SIG-M5 treated with dmso at 0.1 percent for 504 hours (cell line): ENCODE measurements around the gene PDE9A.

ENCODE experiments used
- DNase-seq: peaks from one replicate; lab custom pipeline; 2025; ENCODE audit not compliant: unreplicated experiment; lab: John Stamatoyannopoulos, UW

The PDE9A gene

DNA sequence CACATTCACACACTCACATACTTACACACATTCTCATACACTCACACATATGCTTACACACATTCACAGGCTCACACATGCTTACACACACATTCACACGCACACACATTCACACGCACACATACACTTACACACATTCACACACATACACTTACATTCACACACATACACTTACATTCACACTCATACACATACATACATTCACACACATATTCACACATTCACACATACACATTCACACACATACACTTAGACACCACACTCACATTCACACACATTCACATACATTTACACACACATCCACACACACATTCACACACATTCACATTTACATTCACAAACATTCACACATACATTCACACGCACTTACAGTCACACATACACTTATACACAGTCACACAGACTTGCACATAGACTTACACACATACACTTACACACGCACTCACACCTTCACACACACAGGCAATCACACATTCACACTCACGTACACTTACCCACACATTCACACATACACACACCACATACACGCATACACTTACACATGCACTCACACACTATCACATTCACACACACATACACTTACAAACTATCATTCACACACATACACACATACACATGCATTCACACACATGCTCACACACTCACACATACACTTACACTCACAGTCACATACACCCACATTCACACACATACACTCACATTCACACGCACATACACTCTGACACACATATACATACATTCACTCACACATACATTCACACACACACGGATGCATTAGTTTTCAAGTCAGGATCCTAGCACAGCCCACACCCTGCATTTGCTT, 16.8 kb downstream of the PDE9A start:
- no peak for DNase-seq

DNA sequence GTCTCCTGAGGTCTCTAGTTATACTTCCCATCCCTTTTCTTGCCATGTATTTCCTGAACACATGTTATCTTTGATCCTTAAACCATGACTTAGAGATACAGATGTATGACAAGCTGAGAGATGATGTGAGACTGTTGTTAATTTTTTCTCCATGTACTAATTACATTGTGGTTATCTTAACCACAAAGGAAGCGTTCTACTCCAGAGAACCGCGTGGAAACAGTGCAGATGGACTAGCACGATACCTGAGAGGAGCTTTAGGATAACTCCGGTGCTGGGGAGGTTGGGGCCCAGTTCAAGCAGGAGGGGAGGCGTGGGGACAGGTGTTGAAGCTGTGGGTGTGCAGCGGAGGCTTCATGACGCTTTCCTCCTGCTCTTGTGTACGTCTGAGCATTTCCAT, 17.5 kb downstream of the PDE9A start:
- DNase-seq, result no peak

DNA sequence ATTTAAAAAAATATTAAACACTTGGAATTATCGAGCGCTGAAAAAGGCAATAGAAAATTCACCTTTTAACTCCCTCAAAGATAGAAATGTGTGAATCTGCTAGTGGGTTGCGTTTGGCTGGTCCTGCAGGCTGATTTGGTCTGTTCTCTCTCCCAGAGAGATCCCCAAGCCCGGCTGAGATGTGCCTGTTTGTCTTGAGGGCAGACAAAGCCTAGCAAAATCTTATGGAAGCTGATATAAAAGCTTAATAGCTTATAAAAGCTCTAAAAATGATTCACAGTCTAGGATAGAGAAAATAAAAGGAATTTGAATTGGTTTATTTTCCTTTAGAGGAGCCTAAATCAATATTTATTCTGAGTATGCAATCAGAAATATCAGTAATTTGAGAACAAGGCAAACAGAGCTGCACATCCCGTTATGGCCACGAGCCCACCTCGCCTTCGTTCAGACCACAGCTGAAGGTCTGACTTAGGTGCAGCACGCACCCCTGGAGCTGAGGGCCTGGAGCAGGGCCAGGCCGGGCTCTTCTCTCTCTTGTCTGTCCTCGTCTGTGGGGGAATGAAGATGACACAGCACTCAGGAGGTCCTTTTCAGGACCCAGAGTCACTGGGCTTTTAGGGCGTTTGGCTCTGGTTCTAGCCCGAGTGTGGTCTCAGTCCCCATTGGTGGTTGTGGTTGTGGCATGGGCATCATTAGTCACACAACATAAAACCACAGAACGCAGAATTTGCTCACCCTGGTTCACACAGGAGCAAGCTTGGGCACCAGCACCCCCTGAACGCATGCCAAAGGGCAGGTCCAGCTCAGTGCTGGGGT, 18.6 kb downstream of the PDE9A start:
- no peak for DNase-seq

DNA sequence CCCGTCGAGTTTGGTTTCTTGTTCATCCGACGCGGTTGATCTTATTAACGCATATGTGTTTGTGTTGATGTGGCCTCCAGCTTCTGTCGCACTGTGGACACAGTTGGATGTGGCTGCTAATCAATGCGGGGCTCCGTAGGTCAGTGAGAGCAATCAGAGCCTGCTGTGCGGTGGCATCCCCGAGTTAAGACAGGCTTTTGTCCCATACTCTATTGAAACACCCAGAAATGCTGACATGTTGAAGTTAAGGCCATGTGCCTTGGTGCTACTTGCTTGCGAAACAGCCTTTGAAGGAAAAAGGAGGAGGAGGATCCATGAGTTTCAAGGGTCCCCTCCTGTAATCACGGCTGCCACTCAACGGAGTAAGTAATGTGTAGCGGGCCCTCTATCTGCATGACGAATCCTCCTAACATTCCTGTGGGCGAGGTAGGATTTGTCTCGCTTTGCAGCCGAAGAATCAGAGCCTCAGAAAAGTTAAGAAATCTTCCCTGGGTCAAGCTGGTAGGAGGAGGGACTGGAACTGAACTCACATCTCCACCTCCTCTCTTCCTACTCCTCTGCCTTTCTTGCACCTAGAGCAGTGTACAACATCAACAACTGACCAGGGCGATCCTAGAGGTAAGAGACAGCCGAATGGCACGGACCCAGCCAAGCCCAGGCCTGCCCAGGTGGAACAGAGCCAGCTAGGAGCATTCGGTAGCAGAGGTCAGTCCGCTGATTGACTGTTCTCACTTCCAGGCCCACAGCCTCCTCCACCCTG, 19.5 kb downstream of the PDE9A start:
- no peak for DNase-seq

DNA sequence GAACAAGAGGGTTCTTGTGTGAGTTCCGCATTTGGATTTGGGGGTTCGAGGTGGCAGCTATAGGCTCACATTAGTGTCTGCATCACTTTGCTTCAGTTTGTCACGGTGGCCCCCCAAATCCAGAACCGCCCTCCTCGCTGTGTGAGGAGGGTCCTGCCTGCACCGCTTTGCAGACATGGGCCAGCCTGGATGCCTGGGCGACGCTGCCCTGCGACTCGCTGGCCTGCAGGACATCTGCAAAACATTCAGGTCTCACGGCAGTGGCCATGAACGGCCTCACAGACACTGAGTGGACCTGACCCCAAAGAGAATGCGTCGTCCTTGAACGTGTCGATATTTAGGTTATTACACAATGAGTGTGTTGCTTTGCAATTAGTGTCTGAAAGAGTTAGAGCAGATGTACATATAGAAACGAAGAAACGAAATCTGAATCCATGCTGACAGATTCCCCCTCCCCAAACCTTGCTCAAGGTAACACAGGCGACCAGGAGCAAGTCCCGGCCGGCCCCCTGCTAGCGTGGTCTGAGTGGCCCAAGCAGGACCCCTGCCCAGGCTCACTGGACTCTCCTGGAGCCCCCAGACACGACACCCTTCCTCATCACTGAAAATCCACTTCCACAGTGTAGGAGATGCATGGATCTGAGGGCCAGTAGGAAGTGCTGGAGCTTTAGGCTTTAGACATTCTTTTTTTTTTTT, 20.4 kb downstream of the PDE9A start:
- no peak for DNase-seq

DNA sequence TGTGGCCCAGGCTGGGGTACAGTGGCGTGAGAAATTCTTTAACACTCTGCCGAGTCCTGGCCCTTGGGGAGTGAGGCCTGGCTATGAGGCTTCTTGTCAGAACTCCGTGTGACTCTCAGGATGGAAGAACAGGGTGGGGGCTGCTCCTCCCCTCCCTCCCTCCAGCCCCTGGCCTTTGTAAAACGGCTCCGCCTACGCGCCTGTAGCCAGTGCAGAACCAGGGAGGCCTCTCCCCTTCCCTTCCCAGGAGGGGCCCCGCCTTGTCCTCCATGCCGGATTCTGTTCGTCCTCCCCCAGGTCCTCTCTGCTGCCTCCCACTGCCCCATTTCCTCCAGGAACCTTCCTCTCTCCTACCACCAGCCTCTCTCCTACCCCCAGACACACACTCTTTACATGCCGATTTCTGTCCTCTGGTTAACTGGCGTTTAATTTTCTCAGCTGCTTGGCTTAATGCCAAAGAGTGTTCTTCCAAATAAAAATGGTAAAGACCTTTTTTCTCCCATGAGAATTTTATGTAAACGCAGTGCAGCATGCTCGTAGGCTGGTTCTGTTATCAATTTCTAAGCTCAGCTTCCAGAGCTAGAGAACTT, 21.0 kb downstream of the PDE9A start:
- DNase-seq, result no peak

DNA sequence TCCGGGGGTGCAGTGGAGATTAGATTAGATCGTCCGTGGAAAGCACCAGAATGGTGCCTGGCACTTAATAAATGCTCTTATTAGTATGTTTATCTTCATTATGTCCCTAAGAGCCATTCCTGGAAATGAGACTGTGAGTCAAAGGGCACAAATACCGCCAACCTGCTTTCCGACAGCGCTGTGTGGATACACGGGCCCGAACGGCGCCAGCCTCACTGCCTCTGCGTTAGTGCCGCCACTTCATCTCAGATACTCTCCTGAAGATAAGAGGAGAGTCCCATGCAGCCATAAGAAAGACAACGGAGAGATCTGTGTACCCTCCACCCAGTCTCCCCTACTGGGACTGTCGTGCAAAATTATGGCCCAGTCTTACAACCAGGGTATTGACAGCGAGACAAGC, 22.0 kb downstream of the PDE9A start:
- DNase-seq, result no peak

DNA sequence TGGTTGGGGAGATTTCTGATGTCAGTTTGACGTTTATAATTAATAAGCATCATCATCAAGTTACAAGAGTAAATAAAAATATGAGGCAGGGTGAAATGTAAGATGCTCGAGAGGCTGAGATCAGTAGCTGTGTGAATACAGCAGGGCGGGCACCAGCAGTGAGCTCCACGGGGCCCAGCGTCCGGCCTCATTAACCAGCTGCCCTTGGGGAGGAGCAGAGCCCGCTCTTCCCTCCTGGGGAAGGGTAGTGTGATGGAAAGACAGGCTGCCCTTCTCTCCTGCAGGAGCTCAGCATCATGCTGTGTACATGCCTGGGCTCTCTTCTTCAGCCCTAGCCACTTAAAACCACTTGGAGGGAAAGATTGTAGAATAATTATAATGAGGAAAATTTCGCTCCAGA, 23.4 kb downstream of the PDE9A start:
- no peak for DNase-seq

DNA sequence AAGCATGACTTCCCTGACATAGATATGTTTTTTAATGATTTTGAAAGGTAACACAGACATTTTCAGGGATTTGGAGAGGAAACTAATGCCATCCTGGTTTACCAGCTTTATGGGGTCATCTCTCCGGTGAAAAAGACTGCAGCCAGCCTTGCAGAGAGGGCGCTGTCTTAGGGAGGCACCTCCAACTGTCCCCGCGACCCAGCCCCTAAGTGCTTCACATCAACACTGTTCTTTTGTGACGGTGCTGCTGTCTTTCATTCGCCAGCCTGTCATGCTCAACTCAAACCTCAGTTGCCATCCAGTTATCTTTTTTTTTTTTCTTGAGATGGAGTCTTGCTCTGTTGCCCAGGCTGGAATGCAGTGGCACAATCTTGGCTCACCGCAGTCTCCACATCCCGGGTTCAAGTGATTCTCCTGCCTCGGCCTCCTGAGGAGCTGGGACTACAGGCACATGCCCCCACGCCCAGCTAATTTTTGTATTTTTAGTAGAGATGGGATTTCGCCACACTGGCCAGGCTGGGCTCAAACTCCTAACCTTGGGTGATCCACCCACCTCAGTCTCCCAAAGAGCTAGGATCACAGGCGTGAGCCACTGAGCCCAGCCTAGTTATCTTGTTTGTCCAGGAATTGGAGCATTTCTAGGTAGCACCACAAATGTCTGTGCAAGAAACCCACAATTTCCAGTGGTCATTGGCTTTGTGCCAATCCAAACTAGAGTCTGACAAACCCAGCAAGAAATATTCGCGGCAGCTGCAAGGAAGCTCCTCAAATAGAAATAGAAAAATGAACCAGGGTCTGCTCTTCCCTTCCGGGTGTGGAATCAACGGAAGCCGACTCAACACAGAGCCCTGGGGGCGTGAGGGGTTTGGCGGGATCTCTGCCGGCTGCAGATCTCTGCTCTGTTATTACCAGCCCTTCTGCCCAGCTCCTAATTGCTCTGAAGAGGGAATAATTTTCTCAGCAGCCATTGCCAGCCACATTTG, 24.2 kb downstream of the PDE9A start:
- no peak for DNase-seq

DNA sequence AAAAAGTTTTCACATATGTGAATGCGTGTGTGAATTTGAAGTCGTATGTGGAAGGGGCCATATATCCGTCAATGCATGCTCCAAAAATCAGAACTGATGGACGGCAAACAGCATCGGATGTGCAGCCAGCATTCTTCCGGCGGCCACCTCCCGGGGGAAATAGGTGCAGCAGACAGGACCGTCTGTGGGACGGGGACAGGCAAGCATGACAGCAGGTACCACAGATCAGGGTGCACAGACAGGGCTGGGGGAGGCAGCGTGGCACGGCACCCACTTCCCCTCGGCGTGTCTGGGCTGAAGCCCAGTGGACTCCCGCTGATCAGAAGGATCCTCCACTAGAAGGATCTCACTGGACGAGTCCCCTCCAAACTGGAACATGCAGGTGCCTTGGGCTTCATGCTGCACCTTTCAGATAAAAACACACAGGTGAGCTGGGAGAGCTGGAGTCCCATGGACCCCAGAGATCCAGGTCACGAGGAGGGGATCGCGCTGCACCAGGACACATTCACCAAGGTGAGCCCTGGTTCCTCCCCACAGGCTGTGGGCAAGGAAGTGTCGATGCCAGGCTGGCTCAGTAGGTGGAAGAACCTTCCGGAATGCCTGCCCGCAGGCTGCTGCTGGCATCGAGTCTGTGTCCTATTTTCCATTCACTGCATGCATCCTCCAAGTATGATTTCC, 25.3 kb downstream of the PDE9A start:
- no peak for DNase-seq

DNA sequence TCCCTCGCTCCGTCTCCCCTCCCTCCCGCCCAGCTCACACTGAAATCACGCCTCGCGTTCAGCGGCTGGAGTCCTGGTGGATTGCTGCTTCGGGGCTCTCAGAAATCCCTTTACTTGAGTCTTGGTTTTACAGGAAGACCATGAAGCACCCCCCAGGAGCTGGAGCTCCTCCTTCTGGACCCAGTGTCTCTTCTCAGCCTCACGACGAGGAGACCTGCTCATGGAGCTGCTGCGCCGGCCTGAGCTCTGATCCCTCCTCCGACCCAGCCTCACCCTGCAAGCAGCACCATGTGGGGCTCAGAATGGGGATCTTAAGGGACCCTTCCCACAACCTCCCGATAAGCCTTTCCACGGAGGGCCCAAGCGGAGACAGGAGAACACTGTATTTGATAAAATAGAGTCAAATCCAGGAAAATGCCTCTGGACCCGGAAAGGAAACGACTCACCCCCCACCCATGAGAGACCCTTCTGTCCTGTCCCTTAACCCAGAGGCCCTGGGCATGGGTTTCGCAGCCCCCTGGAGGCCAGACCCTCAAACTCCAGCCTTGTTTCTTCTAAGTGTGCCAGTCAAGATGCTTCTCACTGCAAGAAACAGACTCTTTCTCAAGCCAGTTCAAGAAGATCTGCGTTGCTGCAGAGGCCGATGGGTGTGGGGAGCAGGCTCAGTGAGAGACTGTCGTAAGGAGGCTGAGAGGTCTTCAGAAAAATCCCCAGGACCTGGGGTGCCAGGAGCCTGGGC, 26.1 kb downstream of the PDE9A start:
- DNase-seq, result no peak

DNA sequence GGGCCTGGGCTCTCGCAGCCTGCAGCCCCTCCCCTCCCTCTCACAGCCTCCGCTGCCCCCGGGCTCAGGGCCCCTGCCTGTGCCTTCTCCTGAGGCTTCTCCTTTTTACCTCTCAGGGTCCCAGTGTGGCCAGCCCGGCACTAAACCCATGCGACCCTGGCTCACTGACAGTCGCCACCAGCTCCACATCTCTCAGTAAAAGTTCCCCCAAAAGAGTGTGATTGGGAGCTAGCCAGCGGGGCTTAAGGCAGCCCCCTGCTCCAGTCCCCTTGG, 26.6 kb downstream of the PDE9A start:
- no peak for DNase-seq

DNA sequence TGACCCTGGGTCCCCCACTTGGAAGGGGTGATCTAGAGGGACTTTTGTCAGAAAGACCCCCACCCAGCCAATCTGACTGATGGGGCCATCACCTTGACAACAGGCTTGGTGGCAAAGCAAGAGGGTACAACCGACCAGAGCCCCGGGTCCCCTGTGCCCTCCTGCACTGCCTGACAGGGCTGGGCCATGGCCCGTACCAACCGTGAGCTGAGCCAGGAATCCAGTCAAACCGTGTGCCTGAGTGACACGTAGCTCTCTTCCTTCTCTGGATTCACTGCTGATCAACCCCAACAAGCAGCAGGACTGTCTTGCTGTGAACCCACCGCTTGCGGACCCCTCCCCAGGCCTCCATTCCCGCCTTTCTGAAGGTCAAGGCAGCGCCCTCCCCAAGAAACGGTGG, 27.0 kb downstream of the PDE9A start:
- no peak for DNase-seq

DNA sequence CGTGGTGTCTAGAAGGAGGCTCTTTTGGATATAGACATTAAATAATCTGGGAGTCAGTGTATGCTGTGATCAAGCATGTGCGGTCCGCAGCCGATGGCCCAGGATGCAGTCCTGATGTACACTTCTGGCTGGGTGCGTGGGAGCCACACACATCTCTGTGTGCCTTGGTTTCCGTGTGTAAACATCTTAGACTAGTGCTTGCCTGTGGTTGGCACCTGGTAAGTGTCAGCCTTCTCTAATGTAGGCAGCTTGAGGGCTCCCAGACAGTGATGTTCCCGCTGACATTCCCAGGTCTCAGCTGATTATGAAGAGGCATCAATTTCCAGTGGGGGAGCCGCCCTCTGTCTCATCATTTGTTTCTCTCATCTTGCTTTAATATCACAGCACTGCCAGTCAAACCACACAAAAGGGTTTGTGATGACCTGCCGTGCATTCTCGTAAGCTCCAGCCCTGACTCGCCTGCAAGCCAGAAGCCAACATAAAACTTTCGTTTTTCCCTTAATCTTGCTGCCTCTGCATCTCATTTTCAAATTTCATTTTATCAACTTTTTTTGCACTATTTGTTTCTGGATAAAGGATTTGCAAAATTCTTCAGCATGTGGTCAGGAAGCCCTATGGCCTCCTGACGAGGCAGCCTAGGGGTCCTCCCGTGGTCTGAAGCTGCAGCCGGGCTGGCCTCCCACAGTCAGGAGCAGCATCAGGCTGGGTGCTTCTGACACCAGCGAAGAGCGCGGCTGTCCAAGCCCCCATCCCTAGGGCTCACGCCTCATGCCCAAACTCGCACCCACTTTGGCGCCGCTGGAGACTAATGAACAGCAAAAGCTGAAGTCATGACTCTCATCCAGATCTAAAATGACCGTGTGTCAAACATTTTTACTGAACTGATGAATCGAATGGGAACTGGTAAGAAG, 28.1 kb downstream of the PDE9A start:
- DNase-seq, result no peak

DNA sequence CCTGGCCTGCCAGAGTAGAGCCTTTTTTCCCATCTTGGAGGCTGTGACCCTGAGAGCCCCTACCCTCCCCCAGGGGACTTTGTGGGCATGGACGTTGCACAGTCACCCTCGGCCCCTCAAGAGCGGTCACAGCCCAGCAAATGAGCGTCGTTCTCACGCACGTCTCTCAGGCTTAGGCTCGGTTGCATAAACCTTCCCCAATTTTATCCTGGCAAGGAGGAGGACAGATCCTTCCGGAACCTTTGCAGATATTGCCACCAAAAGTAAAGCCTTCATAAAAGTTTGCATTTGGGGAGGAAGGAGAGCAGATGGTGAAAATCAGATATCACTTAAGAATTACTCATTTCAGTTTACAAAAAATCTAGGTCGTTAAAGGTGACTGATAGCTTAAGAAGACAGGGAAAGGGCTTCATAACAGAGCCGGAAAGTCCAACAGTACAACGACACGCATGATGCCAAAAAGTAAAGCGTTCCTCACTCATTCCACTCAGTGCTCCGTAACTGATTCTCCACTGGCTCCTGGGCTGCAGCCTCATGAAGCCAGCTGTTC, 29.3 kb downstream of the PDE9A start:
- DNase-seq, result no peak

DNA sequence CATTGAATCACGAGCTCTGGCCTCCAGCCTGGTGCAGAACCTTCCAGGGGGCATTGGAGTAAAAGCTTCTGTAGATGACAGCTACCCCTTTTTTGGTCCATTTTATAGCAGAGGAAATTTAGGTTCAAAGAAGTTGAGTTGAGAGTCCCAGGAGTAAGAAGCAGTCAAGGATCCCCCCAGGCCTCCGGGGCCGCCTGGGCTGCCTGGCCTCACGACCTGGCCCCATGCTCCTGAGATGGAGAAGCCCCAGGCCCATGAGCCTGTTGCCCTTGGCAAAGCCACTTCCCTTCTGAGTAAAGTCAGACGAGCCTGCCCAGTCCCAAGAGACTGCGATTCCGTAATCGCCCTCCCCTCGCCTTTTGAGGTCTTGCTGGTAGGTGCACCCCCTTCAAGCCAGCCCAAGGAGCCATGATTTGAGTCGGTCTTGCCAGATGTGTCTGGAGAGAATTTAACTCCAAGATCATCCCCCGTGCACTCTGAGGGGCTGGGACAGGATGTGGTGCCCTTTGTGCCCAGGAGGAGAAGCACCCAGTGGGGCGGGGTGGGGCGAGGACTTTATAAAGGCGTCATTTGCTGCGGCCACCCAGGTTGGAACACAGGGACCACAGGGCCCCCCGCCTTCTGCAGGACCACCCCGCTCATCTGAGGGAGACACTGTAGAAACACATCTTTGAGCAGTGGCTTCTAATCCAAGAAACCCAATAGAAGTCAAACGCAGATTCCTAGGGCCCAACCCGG, 30.1 kb downstream of the PDE9A start:
- no peak for DNase-seq
